ENCODE data around the gene SSTR5.

DNA sequence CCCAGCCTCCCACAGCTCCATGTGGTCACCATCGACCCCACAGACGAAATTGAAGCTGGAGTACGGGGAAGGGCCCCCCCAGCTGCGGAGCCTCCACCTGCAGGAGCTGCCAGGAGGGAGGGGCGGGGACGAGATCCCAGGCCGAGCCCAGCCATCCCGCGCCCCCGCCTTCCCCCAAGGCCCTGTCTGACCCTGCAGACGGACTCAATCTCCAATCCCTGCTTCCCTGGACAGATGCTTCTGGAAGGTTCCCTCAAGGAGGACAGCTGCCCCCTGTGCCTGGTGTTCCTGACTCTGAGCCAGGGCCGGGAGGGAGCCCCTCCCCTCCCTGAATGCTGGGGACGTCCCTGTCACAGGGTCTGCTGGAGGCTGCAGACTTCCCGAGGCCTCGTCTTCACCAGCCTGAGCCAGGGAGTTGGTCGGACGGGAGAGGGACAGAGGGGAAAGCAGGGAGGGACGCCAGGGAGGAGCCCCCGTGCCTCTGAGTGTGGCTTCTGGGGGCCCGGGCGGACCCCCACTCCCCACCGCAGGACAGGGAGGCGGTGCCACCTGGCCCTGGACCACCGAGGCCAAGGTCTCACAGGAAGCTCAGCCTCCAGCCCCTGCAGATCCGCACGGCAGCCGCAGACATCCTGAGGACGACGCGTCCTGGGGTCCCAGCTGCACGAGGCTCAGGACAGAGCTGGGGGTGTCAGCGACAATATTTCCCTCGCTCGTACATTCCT, 44.8 kb downstream of the SSTR5 start:
- TF ChIP-seq EP300 (IDR thresholded peaks at IDR 0.05) (no peak), POLR2A (IDR thresholded peaks at IDR 0.05) (no peak), POLR2AphosphoS5 (IDR thresholded peaks at IDR 0.05) (no peak)
- TF ChIP-seq, protein P1, sequence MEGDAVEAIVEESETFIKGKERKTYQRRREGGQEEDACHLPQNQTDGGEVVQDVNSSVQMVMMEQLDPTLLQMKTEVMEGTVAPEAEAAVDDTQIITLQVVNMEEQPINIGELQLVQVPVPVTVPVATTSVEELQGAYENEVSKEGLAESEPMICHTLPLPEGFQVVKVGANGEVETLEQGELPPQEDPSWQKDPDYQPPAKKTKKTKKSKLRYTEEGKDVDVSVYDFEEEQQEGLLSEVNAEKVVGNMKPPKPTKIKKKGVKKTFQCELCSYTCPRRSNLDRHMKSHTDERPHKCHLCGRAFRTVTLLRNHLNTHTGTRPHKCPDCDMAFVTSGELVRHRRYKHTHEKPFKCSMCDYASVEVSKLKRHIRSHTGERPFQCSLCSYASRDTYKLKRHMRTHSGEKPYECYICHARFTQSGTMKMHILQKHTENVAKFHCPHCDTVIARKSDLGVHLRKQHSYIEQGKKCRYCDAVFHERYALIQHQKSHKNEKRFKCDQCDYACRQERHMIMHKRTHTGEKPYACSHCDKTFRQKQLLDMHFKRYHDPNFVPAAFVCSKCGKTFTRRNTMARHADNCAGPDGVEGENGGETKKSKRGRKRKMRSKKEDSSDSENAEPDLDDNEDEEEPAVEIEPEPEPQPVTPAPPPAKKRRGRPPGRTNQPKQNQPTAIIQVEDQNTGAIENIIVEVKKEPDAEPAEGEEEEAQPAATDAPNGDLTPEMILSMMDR (IDR thresholded peaks at IDR 0.05), result no peak
